ENCODE results near the gene WBP2. TPM values are rescaled to one million over a fixed set of nuclear protein-coding genes. Genes with fewer than 3 reads are reported as not detected.

Gene WBP2
- total and polyA plus RNA-seq, 2 experiments from 2014 or later, result 29.0 to 129 TPM

- Histone ChIP-seq H3K27ac (no peak overlapping the region), H3K9me3 (ENCODE audit: low read depth) (no peaks in the 10 kb centered on the region), H3K4me3 (no peak overlapping the region), H3K27me3 (no peaks in the 10 kb centered on the region), H2AFZ (no peak overlapping the region), H3K4me2 (no peak overlapping the region), H3K9me2 (replicated peaks; ENCODE audit: insufficient read depth) (no peaks in the 10 kb centered on the region), H3K4me1 (ENCODE audit: insufficient read depth) (no peaks in the 10 kb centered on the region), H4K20me1 (ENCODE audit: insufficient read depth, poor library complexity, severe bottlenecking) (no peaks in the 10 kb centered on the region), H3K36me3 (replicated peaks; ENCODE audit: insufficient read depth, low read depth) (no peaks in the 10 kb centered on the region), H3K79me2 (no peaks in the 10 kb centered on the region)
- TF ChIP-seq EZH2phosphoT487 (IDR thresholded peaks at IDR 0.05; ENCODE audit: low read depth, severe bottlenecking, unreplicated experiment), result no peak
- TF ChIP-seq, protein P1, sequence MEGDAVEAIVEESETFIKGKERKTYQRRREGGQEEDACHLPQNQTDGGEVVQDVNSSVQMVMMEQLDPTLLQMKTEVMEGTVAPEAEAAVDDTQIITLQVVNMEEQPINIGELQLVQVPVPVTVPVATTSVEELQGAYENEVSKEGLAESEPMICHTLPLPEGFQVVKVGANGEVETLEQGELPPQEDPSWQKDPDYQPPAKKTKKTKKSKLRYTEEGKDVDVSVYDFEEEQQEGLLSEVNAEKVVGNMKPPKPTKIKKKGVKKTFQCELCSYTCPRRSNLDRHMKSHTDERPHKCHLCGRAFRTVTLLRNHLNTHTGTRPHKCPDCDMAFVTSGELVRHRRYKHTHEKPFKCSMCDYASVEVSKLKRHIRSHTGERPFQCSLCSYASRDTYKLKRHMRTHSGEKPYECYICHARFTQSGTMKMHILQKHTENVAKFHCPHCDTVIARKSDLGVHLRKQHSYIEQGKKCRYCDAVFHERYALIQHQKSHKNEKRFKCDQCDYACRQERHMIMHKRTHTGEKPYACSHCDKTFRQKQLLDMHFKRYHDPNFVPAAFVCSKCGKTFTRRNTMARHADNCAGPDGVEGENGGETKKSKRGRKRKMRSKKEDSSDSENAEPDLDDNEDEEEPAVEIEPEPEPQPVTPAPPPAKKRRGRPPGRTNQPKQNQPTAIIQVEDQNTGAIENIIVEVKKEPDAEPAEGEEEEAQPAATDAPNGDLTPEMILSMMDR (IDR thresholded peaks at IDR 0.05; ENCODE audit: poor library complexity), result no peak
- TF ChIP-seq EZH2 (IDR thresholded peaks at IDR 0.05; ENCODE audit: borderline replicate concordance), result no peak
- 91% methylated on average over 9 of the region's 13 CpGs for WGBS (ENCODE audit: low lambda C conversion rate, missing lambda C conversion rate)
- DNase-seq (ENCODE audit: low spot score), result peak; percentile 20
These were observed 40.2 kb downstream of the WBP2 start for GRCh38 chr17:75814900-75815373.

- no peak for TF ChIP-seq EZH2phosphoT487 (IDR thresholded peaks at IDR 0.05; ENCODE audit: low read depth, severe bottlenecking, unreplicated experiment)
- TF ChIP-seq, protein P1 (IDR thresholded peaks at IDR 0.05; ENCODE audit: poor library complexity), result no peak
- TF ChIP-seq EZH2 (IDR thresholded peaks at IDR 0.05; ENCODE audit: borderline replicate concordance), result no peak
- Histone ChIP-seq H3K79me2 (no peaks in the 10 kb centered on the region), H4K20me1 (ENCODE audit: insufficient read depth, poor library complexity, severe bottlenecking) (no peaks in the 10 kb centered on the region), H3K4me3 (no peak overlapping the region), H2AFZ (no peak overlapping the region), H3K4me2 (no peak overlapping the region), H3K27me3 (no peaks in the 10 kb centered on the region), H3K36me3 (replicated peaks; ENCODE audit: insufficient read depth, low read depth) (no peaks in the 10 kb centered on the region), H3K9me3 (ENCODE audit: low read depth) (no peaks in the 10 kb centered on the region), H3K27ac (no peak overlapping the region), H3K9me2 (replicated peaks; ENCODE audit: insufficient read depth) (no peaks in the 10 kb centered on the region), H3K4me1 (ENCODE audit: insufficient read depth) (no peaks in the 10 kb centered on the region)
- no peak for DNase-seq (ENCODE audit: low spot score)
- WGBS (ENCODE audit: low lambda C conversion rate, missing lambda C conversion rate), result 89% methylated on average over 6 of the region's 6 CpGs
These were observed 41.1 kb downstream of the WBP2 start for GRCh38 chr17:75814021-75814395.

DNA sequence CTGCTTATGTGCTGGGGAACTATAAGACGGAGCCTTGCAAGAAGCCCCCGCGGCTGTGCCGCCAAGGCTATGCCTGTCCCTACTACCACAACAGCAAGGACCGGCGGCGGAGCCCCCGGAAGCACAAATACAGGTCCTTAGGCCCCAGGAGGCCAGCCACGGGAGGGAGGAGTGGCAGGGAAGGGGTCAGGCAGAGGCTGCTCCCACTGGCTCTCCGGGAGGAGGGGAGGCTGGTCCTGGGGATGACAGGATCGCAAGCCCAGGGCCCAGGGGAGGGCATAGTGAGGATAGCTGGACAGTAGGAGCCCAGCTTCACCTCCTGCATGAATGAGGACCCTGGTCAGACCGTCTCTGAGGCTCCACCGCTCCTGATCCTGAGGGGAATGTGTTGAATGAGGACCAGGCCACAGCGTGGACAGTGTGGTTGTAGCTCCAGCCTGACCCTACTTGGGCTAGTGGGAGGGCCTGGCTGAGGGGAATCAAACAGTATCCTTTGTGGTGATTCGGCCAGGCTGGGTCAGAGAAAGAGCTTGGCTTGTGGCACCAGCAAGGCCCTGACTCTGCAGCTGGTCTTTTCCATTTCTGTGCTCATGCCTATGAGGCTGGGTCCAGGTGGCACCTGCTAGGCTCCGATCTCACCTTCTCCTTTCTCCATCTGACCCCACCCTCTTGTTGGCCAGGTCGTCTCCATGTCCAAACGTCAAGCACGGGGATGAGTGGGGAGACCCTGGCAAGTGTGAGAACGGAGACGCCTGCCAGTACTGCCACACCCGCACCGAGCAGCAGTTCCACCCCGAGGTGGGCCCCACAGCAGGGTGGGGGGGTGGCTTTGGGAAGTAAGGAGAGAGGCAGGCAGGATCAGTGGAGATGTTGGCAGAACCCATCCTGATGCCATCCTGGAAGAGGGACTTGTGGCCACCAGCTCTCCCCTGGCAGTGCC is 41.8 kb downstream of the WBP2 start:
- Histone ChIP-seq H3K4me2 (no peak overlapping the region), H3K4me1 (ENCODE audit: insufficient read depth) (no peaks in the 10 kb centered on the region), H3K9me3 (ENCODE audit: low read depth) (no peaks in the 10 kb centered on the region), H3K36me3 (replicated peaks; ENCODE audit: insufficient read depth, low read depth) (no peaks in the 10 kb centered on the region), H4K20me1 (ENCODE audit: insufficient read depth, poor library complexity, severe bottlenecking) (no peaks in the 10 kb centered on the region), H3K27ac (no peak overlapping the region), H3K27me3 (no peaks in the 10 kb centered on the region), H3K4me3 (no peak overlapping the region), H3K9me2 (replicated peaks; ENCODE audit: insufficient read depth) (no peaks in the 10 kb centered on the region), H3K79me2 (no peaks in the 10 kb centered on the region), H2AFZ (no peak overlapping the region)
- DNase-seq (ENCODE audit: low spot score), result peak; percentile 4
- WGBS (ENCODE audit: low lambda C conversion rate, missing lambda C conversion rate), result 95% methylated on average over 24 of the region's 24 CpGs
- TF ChIP-seq, protein P1 (IDR thresholded peaks at IDR 0.05; ENCODE audit: poor library complexity), result no peak
- TF ChIP-seq EZH2 (IDR thresholded peaks at IDR 0.05; ENCODE audit: borderline replicate concordance), result no peak
- no peak for TF ChIP-seq EZH2phosphoT487 (IDR thresholded peaks at IDR 0.05; ENCODE audit: low read depth, severe bottlenecking, unreplicated experiment)

All from hepatocyte (in vitro differentiated cells).